MM.1S (cell line): ENCODE measurements around the gene MYO1B.

Source experiments
- DNase-seq: peaks from one replicate; pipeline ENCODE4 v3.0.0-alpha.2; 2015
- H2AFZ ChIP-seq: fragments of 300-600 bp; sonication (generic); 2 replicates; pipeline ENCODE4 v1.6.0; 2016; ENCODE audit warnings: antibody characterized with exemption, low read length
- H3F3A ChIP-seq: fragments of 300-600 bp; sonication (generic); 2 replicates; pipeline ENCODE4 v1.6.1; 2016; ENCODE audit warnings: mild to moderate bottlenecking, antibody characterized with exemption, low read length, moderate library complexity, mixed read lengths; ENCODE audit not compliant: insufficient read depth
- H3K27ac ChIP-seq: fragments of 300-600 bp; sonication (generic); 2 replicates; pipeline ENCODE4 v1.5.1; 2016; ENCODE audit warnings: mild to moderate bottlenecking, low read length
- H3K27me3 ChIP-seq: fragments of 300-600 bp; sonication (generic); replicated peaks from 2 replicates; pipeline ENCODE4 v1.6.0; 2016; ENCODE audit warnings: low read length; ENCODE audit not compliant: insufficient read depth
- H3K36me3 ChIP-seq: fragments of 300-600 bp; sonication (generic); replicated peaks from 2 replicates; pipeline ENCODE4 v1.6.1; 2016; ENCODE audit warnings: mild to moderate bottlenecking, low read length, mixed read lengths; ENCODE audit not compliant: insufficient read depth
- H3K4me1 ChIP-seq: fragments of 300-600 bp; sonication (generic); 2 replicates; pipeline ENCODE4 v1.6.1; 2016; ENCODE audit warnings: low read length, mixed read lengths
- H3K4me2 ChIP-seq: fragments of 300-600 bp; sonication (generic); 2 replicates; pipeline ENCODE4 v1.6.0; 2016; ENCODE audit warnings: low read depth, low read length
- H3K4me3 ChIP-seq: fragments of 300-600 bp; sonication (generic); 2 replicates; pipeline ENCODE4 v1.5.1; 2016; ENCODE audit warnings: low read length, mixed read lengths
- H3K79me2 ChIP-seq: fragments of 300-600 bp; sonication (generic); 2 replicates; pipeline ENCODE4 v1.6.1; 2016; ENCODE audit warnings: mixed run types, low read length, mixed read lengths
- H3K9ac ChIP-seq: fragments of 300-600 bp; sonication (generic); 2 replicates; pipeline ENCODE4 v1.6.1; 2016; ENCODE audit warnings: low read length, mixed read lengths
- H3K9me2 ChIP-seq: fragments of 300-600 bp; sonication (generic); replicated peaks from 2 replicates; pipeline ENCODE4 v1.6.1; 2016; ENCODE audit warnings: mild to moderate bottlenecking, low read length, mixed read lengths; ENCODE audit not compliant: insufficient read depth
- H3K9me3 ChIP-seq: fragments of 300-600 bp; sonication (generic); replicated peaks from 2 replicates; pipeline ENCODE4 v1.6.1; 2016; ENCODE audit warnings: mild to moderate bottlenecking, low read length, mixed read lengths; ENCODE audit not compliant: insufficient read depth
- H4K20me1 ChIP-seq: fragments of 300-600 bp; sonication (generic); 2 replicates; pipeline ENCODE4 v1.6.1; 2016; ENCODE audit warnings: mild to moderate bottlenecking, low read length, moderate library complexity, mixed read lengths; ENCODE audit not compliant: insufficient read depth
- CTCF ChIP-seq: fragments of 300-600 bp; sonication (generic); IDR thresholded peaks from 2 replicates; pipeline ENCODE4 v1.5.1; 2016; ENCODE audit warnings: antibody characterized with exemption, low read length, mixed read lengths
- EZH2 ChIP-seq: fragments of 300-600 bp; sonication (generic); optimal IDR thresholded peaks from 2 replicates; pipeline ENCODE3; 2017; ENCODE audit warnings: low read depth, mild to moderate bottlenecking, antibody characterized with exemption, low read length, mixed read lengths
- EZH2phosphoT487 ChIP-seq: fragments of 300-600 bp; sonication (generic); IDR thresholded peaks from 2 replicates; pipeline ENCODE4 v1.6.1; 2018; ENCODE audit warnings: antibody characterized with exemption, low read length

Gene MYO1B

DNA sequence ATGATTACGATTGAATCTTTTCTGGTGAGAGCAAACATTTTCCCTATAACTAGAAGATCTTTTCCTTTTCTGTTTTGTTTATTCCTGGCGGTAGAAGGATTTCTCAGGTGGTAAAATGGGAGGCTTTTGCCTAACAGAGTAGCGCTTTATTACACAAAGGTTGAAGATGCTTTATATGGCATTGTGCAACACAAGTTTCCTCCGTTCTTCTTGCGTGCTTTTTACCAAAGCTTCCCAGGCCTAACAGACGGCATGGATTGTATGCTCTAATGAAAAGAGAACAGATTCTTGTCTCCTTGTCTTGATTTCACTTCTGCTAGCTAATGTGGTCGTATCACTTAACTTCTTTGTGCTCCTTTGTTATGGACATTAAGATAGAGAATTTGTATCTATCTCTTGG, 43.8 kb downstream of the MYO1B start:
- TF ChIP-seq CTCF (no peak), EZH2 (no peak), EZH2phosphoT487 (no peak)
- no peak for DNase-seq
- Histone ChIP-seq H3K27me3 (no peaks in the 10 kb centered on the region), H3K9me2 (no peaks in the 10 kb centered on the region), H3K4me1 (no peaks in the 10 kb centered on the region), H3K27ac (no peak overlapping the region), H3F3A (no peaks in the 10 kb centered on the region), H3K79me2 (no peaks in the 10 kb centered on the region), H3K4me2 (no peak overlapping the region), H4K20me1 (no peaks in the 10 kb centered on the region), H3K9ac (no peak overlapping the region), H2AFZ (no peak overlapping the region), H3K9me3 (no peaks in the 10 kb centered on the region), H3K4me3 (no peak overlapping the region), H3K36me3 (no peaks in the 10 kb centered on the region)

DNA sequence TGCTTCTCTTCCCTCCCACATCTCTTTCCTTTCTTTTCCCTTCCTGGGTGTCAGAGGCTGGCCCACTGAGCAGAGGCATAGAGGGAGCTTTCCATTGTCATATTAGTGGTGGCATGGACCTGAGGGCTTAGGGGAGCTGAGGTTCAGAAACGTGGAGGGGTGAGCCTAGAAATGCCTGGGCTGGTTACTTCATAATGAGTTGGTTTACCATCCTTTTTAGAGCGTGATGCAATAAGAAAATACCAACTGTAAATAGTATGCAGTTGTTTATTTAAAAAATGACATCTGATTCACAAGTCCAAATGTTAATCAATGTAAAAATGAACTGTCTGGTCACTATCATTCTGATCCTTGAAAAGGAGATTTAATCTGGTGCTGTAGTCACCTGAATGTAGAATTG, 46.3 kb downstream of the MYO1B start:
- Histone ChIP-seq H3K4me2 (no peak overlapping the region), H3K4me1 (no peaks in the 10 kb centered on the region), H3K36me3 (no peaks in the 10 kb centered on the region), H4K20me1 (no peaks in the 10 kb centered on the region), H3K79me2 (no peaks in the 10 kb centered on the region), H3K9me2 (no peaks in the 10 kb centered on the region), H3K27ac (no peak overlapping the region), H3K27me3 (no peaks in the 10 kb centered on the region), H3K4me3 (no peak overlapping the region), H3K9ac (no peak overlapping the region), H3F3A (no peaks in the 10 kb centered on the region), H2AFZ (no peak overlapping the region), H3K9me3 (no peaks in the 10 kb centered on the region)
- no peak for DNase-seq
- no peak for TF ChIP-seq EZH2
- TF ChIP-seq CTCF: no peak
- no peak for TF ChIP-seq EZH2phosphoT487

- no peaks in the 10 kb centered on the region for H3K36me3 ChIP-seq
- no peaks in the 10 kb centered on the region for H3K9me3 ChIP-seq
- no peaks in the 10 kb centered on the region for H3K9me2 ChIP-seq
- H3K9ac ChIP-seq: no peak overlapping the region
- TF ChIP-seq EZH2phosphoT487 (no peak), CTCF (no peak), EZH2 (no peak)
- H2AFZ ChIP-seq: no peak overlapping the region
- H3K4me2 ChIP-seq: no peak overlapping the region
- no peaks in the 10 kb centered on the region for H3K27me3 ChIP-seq
- DNase-seq: no peak
- no peaks in the 10 kb centered on the region for H3F3A ChIP-seq
- no peaks in the 10 kb centered on the region for H4K20me1 ChIP-seq
- H3K4me1 ChIP-seq: no peaks in the 10 kb centered on the region
- H3K79me2 ChIP-seq: no peaks in the 10 kb centered on the region
- no peak overlapping the region for H3K27ac ChIP-seq
- H3K4me3 ChIP-seq: no peak overlapping the region
Observed at GRCh38 chr2:191292869-191293268, 47.7 kb downstream of the MYO1B start.

DNA sequence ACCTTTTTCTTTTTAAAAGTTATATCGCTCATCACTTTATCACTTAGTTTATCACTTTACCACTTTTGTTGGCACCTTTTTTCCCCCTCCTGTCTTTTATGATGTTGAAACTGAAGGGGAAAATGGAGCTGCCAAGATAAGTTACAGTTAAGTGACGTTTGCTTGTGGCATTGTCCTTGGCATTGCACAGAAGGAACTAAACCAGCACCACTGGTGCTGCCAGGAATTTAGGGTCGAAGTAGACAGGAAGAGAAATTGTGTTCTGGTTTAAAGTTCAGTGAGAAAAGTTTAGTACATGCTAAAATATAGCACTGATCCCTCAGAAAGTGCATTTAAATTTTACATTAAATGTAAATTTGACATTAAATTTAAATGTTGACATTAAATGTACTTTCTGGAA, 49.9 kb downstream of the MYO1B start:
- H3K27ac ChIP-seq: no peak overlapping the region
- H3K4me1 ChIP-seq: no peaks in the 10 kb centered on the region
- no peaks in the 10 kb centered on the region for H3K36me3 ChIP-seq
- DNase-seq: no peak
- no peak overlapping the region for H3K4me2 ChIP-seq
- H3K9ac ChIP-seq: no peak overlapping the region
- H3K9me3 ChIP-seq: no peaks in the 10 kb centered on the region
- no peaks in the 10 kb centered on the region for H4K20me1 ChIP-seq
- no peaks in the 10 kb centered on the region for H3K9me2 ChIP-seq
- TF ChIP-seq CTCF (no peak), EZH2 (no peak), EZH2phosphoT487 (no peak)
- no peaks in the 10 kb centered on the region for H3K79me2 ChIP-seq
- no peaks in the 10 kb centered on the region for H3K27me3 ChIP-seq
- H2AFZ ChIP-seq: no peak overlapping the region
- no peak overlapping the region for H3K4me3 ChIP-seq
- H3F3A ChIP-seq: no peaks in the 10 kb centered on the region
